NCI-H146 (cell line): ENCODE measurements around the gene SNAP25.

Experiments
- DNase-seq: peaks from one replicate; lab custom pipeline; 2025; lab: John Stamatoyannopoulos, UW

Gene SNAP25

DNA sequence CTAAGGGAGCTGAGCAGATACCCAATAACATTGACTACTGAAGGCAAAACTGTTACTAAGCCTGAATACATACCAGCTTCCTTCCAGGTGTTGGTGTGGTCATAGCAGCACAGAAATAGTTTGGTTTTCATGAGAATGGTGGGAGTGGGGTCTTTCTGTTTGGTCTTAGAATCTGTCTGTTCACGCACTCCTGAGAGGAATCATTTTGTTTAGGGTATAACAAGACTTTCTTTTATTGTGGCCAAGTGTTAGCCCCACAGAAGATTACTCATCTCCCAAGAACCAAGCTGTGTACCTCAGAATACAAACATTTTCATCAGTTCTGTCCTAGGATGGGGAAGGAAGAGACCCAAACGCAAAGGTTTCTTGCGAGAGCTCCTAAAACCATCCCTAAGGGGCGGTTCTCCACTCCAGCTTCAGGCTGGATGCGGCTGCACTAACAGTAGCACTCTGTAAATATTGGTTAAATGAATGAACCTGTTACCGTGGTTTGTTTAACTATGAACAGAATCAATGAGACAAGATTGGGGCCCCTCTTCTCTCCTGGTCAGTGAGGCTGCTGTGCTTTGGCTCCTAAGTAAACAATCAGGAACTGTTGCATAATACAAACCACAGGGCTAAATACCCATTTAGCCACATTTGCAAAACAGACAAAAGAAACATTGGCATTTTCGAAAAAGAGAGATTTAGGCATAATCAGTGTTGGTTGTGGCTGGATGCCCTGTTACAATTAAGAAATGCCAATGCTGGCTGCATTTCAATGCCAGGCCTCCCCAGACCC is 44.9 kb downstream of the SNAP25 start:
- peak; percentile 83 for DNase-seq

DNA sequence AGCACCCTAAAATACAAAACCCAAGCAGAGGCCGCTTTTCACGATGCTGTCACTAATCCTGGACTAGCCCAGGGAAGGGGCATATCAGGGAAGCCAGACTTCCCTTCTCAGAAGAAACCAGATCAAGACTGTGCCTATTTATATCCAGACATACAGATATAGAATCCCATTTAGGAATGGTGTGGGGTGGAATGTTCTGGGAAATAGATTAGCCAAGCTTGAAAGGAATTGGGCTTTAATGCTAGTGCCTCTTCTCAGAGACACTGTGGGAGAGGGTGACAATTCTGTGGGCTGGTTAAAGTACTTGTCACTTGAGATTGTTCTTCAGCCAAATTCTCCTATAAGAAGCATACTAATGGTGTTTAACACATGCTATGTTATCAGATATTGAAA is 45.5 kb downstream of the SNAP25 start:
- DNase-seq: no peak

DNA sequence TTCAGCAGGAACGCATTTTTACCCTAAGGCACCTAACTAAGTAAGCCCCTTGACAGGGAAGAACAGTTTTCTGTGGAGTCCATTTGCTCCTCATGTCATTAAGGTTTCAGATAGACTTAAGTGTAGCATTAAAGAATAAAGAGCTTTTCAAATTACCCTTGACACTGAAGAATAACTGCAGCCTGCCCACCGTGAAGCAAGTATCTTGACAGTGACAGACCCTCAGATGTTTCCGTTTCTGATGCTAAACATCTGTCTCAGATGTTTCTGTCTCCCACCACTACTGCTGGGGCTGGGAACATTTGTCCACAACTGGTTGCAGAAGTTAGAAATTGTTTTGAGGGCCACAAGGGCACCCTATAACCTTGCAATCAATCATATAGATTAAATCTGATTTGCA is 50.0 kb downstream of the SNAP25 start:
- no peak for DNase-seq

DNA sequence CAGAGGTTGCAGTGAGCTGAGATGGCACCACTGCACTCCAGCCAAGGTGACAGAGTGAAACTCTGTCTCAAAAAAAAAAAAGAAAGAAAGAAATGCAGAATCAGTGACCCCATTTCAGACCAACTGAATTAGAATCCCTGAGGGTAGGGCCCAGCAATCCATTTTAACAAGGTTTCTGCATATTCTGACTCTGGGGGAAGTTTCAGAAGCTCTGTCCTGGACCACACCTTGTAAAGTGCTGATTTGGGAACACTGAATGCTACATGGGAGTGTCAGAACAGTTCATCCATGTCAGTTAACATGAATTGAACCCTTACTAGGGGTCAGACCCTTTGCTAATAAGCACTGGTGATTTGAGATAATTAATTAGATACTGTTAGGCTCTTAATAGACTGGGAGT is 52.0 kb downstream of the SNAP25 start:
- DNase-seq: no peak

DNA sequence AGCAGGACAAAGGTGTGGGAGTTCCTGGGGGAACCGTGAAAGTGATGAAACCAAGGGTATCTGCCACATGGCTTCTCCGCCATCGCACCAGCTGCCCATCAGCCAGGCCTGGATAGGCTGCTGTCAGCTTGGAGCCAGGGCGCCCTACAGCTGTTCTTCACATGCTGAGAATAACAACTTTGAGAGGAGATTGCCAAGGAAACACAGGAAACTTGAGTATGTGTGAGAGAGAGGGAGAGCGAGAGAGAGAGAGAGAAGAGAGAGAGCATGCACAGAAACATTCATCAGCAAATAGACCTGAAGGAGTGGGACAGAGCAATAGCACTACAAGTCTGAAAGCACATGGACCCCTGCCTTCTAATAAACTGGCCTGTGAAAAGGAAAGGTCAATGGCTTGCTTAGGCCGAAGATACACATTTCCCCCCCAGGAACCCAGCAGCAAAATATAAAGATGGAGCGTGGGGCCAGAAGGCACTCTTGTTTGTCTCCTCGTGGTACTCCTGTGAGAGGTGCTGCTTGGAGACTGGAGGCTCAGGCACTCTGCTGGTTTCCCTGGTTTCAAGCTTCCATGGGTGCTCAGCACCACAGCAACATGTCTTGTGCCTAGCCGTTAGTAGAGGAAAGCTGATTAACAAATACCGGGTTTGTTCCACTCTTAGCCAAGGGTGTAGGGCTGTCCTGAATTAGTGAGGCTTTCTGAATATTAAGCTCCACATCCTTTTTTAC is 53.0 kb downstream of the SNAP25 start:
- DNase-seq: no peak

DNA sequence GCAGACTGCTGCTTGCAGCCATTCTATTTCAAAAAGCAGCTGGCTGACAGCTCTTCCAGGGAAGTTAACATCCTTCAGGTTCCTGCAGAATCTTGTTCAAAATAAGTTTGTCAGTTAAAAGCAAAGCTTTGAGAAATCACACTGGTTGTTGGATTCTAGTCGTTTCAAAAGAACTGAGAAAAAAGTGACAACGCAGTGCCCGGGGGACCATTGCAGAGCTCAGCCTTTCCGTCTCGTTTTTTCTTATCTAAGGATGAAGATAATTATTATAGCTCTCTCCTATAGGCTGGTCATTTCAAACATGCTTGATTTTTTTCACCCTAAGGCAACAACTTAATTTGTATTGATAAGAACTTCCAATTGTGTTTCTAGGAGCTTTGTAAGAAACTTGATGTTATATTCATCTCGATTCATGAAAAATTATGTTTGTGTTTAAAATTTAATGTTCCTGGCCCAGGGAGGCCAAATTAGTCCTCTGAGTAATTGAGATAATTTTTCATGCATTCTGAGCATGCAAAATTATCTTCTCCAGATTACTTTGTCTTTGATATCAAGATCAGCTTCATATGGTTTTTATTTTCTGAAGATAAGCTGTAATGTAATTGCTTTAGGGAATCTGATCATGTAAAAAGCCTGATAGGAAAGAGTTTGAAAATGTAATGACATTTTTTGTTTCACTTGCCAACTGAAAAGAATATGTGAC is 58.4 kb downstream of the SNAP25 start:
- DNase-seq: no peak

DNA sequence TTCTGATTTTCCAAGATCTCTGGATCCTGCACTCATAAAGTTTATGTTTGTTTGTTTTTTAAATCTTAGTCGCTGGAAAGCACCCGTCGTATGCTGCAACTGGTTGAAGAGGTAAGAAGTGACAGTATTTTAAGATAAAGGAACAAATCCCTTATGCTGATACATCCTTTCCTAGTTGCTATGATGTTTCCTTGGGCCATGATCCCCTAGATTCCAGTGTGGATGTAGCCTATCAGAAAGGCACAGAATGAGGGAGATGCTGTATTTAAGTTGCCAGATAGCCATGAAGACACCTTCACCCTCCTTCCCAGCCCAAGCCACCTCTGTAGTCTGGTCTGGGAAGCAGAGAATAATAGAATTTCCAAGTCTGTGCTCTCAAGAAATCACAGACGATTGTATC is 59.0 kb downstream of the SNAP25 start:
- no peak for DNase-seq

DNA sequence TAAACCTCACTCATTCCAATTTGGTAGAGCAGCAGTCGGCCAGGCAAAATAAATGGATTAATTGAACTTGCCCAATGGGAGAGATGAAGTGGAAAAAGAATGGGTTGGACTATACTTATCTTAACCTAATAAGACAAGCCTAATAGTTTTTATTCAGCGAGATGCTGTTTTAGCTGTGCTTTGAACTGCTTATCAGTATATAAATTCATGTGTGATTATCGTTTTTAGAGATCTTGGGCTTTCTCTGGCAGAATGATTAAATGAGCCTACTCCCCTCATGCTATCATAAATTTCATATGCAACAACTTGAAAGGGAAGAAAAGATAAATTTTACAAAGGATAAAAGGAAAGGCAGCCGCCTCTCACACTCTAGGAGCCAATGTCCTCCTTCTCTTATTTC is 59.8 kb downstream of the SNAP25 start:
- DNase-seq: no peak

DNA sequence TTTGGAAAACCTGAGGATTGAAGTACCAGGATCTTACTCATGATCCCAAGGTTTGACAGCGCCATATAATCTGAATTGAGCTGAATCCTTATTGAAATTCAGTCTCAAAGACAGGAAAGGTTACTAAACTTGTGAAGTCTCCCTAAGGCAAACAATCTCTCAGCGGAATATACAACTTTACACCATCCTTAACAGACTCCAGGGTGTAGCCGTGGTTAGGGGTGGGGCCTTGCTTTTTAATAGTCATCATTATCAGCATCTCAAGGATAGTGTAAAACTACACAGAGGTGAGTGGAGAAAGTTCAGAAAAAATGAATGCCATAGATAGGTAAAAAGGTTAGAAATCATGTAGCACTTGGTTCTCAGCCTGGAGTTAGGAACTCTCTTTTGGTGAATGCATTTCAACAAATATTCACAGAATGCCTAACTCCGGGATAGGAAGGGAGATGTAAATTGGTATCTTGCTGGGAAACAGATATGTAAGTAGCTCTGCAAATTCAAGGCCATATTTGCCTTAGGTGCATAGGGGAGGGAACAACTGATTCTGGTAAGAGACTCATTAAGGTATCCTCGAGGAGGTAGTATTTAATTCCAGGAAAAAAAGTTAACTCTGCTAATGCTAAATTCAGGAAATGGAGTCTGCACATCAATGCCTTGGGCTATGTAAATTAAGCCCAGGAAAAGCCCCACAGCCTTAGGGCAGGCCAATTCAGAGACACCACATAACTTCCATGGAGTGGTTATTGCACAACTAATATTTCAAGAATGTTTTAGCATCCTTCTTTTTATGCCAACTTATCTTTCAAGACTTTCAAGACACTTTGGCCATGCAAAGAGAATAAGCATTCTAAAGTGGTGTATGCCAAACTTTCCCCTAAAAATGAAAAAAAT is 61.6 kb downstream of the SNAP25 start:
- no peak for DNase-seq

DNA sequence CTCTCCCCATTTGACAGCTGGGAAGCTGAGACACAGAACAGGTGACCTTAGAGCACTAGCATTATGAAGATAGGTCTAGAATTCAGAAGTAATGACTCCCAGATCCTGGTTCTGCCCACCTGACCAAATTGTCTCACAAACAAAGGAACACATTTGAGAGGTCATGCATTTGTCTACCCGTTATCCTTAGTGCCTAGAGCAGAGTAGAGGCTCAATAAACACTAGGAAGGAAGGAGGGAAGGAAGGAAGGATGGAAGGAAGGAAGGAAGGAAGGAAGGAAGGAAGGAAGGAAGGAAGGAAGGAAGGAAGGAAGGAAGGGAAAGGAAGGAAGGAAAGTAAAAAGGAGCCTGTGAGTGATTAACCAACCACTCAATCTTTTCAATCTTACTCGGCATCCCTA is 63.3 kb downstream of the SNAP25 start:
- no peak for DNase-seq

DNA sequence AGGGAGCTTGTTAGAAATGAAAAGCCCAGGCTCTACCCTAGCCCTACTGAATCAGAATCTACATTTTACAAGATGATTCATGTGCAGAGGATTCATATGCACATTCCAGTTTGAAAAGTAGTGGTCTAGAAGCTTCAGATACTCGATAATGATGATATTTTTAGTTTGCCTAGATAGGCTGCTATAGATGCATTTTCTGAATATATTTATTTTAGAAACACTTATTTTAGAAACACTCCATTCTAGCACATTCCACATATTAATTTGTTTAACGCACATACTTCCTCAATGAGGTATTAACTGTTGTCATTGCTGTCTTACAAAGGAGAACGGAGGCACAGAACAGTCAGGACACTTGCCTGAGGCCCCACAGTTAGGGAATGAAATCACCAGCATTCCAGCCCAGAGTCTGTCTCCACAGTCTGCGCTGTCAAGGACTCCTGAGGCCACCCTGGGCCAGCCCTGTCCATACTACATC is 64.4 kb downstream of the SNAP25 start:
- no peak for DNase-seq

DNA sequence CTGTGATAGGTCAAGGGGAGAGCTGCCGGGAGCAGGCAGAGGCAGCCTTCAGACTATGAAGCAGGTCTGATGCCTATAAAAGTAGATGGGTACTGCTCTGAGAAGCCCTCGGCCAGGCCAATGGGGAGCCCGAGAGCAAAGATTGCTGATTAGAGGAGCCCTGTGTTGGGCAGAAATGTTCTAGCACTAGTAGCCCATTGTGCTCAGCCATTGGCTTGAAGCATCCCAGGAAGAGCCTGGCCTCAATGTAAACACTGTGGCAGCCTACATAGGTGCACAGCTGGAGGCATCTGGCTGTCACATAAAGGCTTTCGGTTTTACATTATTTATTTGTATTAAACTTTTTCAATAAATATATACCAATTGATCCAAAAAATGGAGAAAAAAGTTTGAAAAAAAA is 67.7 kb downstream of the SNAP25 start:
- DNase-seq: no peak

DNA sequence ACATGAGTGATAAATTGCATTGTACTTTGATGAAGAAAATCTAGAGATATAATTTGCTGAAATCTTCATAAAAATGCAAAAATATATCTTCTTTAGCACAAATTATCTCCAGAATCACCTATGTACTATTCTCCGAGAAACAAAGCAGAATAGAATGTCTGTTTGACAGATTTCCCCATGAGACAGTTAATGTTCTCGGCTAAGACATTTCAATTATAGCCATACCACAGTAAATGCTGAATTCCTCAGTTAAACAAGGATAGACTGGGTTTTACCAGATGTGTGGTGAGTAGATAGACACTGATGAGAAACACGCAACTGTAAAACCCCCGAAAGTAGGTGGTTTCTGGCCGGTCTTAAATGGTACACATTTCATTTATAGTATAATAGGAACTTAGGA is 69.8 kb downstream of the SNAP25 start:
- no peak for DNase-seq

DNA sequence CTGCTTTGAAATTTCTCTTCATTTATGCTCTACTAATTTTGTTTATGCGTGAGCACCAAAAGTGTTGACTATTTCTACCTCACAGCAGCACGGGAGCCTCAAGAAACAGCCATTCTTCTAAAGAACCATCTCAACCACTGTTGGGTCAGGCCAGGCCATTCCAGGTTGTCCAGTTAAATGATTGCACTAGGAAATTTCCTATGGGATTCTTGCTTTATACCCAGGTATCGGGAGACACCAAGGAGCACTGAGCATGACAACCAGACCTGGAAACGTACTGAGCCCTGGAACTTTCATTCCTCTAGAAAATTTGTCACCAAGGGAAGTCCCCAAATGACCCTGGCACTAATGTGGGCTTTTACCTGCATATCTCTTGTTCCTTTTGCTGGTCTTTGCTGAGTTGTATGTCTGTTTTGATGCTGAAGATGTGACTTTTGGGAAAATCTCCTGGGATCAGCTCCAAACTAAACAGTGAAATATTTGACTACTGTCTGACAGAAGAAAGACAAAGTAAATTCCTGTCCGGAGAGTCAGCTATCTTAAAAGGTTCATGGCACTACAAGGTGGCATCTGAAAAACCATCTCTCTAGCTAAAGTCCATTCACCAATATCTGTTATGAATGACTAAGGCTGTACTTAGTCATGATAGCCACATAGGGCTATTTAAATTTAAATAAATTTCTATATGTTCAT is 70.5 kb downstream of the SNAP25 start:
- DNase-seq: no peak

DNA sequence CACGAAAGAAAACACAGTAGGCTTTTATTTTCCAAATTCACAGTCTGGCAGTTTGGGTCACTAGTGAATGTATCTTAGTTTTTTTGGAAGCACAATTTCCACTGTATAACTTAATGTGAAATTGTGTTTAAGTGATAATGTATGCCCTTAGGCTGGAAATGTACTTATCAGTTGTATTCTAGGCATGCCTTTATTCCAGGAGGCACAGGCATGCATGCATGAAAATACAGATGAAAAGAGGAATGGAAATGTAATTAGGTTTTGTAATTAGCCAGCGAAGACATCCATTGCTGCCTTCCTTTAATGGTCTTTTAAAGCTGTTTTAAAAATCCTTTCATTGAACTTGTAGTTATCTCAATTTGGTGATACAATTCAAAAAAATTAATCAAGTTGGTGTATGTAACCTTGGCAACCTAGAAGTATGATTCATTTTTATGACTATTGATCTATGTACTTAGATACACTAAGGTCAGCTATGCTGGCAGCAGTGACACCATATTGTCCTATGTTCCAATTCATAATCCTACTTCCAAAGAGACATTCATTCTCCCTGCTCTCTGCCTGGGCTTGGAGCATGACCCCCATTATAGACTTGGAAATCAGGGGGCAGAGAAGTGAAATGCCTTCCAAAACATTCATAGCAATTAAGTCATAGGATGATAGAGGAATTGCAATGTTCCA is 73.1 kb downstream of the SNAP25 start:
- no peak for DNase-seq

DNA sequence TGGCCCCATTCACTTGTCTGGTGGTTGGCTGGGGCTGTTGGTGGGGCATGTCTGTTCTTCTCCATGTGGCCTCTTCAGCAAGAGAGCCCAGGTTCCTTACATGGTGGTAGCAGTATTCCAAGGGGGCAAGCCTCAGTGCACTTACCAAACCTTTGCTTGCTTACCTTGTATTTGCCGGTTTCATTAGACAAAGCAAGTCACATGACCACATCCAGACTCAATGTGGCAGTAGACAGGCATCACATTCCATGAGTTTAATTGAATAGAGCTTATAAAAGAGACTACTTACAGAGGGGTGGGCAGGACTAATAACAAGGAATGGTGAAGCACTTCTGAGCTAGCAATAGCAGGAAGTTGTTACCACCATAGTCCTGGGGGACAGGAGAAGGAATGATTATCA is 78.6 kb downstream of the SNAP25 start:
- no peak for DNase-seq

DNA sequence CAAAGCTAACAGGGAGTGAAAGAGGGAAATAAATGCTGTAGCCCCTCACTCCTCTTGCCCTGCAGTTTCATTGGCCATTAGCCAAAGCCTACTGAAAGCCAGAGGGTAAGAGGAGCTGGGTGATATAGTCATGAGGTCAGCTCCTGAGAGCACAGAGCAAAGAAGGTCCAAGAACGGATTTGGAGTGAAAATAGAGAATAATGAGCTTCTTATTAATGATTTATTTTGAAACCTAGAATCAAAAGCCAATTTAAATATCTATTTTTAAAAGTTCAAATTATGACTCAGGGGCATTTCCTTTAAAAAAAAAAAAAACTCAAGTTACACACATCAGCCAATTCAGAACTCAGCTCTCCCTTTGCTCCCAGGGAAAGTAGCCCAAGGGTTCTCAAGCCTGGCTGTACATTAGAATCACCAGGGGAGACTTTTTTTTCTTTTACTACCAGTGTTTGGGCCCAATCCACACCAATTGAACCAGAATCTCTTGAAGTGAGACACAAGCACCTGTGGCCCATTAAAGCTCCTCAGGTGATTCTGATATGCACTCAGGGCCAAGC is 79.1 kb downstream of the SNAP25 start:
- DNase-seq: no peak

DNA sequence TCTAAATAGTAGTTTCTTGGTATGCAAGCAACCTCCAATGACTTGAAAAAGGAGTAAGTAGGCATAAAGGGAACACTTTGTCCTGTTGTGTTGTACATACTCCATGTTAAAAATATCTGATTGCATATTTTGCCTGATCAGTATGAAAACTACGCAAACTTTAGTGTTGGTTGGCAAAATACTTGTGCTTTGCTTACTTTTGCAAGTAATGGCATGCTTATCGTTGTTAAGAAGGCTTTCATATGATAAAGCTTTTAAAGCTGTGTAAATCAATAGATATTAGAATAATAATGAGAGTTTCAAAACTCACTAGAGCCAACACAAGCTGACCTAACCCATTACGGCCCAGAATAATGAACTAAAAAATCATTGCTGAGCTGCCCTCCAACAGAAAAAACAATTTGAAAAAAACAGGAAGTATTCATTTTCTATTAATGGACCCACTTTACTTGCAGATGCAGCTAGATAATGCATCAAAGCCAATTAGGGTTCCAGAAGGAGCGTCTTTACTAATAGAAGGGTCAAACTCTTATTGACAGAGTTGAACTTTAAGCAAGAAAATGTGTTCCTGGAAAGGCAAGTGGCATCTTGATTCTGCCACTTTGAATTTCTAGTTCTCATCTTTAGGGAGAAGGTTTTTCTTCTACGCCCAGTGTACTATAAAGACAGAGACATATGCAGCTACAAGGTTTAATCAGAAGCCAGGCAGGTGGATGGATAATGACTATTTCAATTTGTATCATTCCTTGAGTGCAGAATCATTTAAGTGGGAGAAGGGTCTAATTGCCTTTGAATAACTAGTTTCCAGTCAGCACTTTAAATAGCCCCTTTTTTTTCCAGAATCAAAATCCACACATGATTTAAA is 82.2 kb downstream of the SNAP25 start:
- no peak for DNase-seq

DNA sequence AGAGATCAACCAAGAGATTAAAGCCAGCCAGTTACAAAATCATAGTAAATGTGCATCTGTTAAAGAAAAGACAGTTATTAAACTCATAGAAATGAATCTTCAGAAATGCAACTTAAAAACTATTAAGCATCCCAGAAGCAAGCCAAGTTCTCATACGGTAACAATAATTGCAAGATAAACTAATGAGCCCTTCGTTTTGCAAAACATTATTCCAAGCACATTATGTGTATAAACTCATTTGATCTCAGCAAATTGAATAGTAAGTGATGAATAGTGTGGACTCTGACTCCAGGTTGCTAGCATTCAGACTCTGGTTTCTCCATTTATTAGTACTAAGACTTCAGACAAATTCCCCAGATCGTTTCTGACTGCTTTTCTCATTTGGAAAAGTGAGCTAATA is 85.2 kb downstream of the SNAP25 start:
- no peak for DNase-seq
